ENCODE results near the gene MMD2.

DNA sequence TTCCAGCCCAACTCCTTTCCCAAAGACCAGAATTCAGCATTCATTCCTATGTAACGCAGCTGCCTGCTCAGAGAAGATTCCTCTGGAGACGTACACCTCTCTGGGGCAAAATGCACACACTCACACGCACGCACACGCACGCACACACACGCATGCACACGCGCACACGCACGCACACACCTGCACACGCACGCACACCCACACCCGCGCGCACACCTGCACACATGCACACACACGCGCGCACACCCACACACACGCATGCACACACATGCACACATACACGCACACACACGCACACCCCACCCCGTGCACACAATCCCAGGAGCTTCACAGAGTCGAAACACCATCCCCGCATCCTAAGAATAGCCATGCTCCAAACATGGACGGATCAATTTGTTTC, 13.0 kb downstream of the MMD2 start:
- TF ChIP-seq, protein P1, sequence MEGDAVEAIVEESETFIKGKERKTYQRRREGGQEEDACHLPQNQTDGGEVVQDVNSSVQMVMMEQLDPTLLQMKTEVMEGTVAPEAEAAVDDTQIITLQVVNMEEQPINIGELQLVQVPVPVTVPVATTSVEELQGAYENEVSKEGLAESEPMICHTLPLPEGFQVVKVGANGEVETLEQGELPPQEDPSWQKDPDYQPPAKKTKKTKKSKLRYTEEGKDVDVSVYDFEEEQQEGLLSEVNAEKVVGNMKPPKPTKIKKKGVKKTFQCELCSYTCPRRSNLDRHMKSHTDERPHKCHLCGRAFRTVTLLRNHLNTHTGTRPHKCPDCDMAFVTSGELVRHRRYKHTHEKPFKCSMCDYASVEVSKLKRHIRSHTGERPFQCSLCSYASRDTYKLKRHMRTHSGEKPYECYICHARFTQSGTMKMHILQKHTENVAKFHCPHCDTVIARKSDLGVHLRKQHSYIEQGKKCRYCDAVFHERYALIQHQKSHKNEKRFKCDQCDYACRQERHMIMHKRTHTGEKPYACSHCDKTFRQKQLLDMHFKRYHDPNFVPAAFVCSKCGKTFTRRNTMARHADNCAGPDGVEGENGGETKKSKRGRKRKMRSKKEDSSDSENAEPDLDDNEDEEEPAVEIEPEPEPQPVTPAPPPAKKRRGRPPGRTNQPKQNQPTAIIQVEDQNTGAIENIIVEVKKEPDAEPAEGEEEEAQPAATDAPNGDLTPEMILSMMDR (IDR thresholded peaks at IDR 0.05; ENCODE audit: insufficient read depth, low read depth, low read length): no peak
- TF ChIP-seq EZH2 (IDR thresholded peaks at IDR 0.05; ENCODE audit: insufficient read depth, low read length): no peak
